H1 (cell line): Measurements from ENCODE around the gene SMAD7. TPM values are rescaled to one million over a fixed set of nuclear protein-coding genes. Genes with fewer than 3 reads are reported as not detected.

Experiments used
- CTCF ChIA-PET: fragments of 300-600 bp; sonication (Branson Sonifier 250); formaldehyde crosslinking; loops from one replicate; lab custom pipeline; 2021; ENCODE audit not compliant: partially characterized antibody; lab: Charles Lee
- POLR2A ChIA-PET: fragments of 300-600 bp; sonication (Branson Sonifier 250); formaldehyde crosslinking; loops from one replicate; lab custom pipeline; 2021; ENCODE audit warnings: inconsistent platforms; ENCODE audit not compliant: partially characterized antibody; lab: Charles Lee
- DNase-seq, 2 experiments: peaks; one replicate each; pipeline versions ENCODE4 v3.0.0 to v3.0.0-alpha.2; 2010 to 2022; ENCODE audit warnings: low spot score in 2 of 2, low read depth in 1 of 2, mixed read lengths in 1 of 2
- FAIRE-seq: peaks from 2 replicates; lab custom pipeline; 2011; peaks lifted over from hg19 to GRCh38; lab: Jason Lieb, UNC
- H2AFZ ChIP-seq: 2 replicates; pipeline ENCODE4 v1.8.1; 2012; ENCODE audit warnings: low read length, inconsistent platforms
- H2AK5ac ChIP-seq: 2 replicates; pipeline ENCODE4 v1.6.1; 2013; ENCODE audit warnings: low read depth, low read length
- H2BK120ac ChIP-seq: replicated peaks from 2 replicates; pipeline ENCODE3; 2013; ENCODE audit warnings: low read depth, low read length, inconsistent platforms
- H2BK12ac ChIP-seq: 2 replicates; pipeline ENCODE4 v1.6.1; 2013; ENCODE audit warnings: low read depth, low read length
- H2BK15ac ChIP-seq: 2 replicates; pipeline ENCODE4 v1.6.1; 2013; ENCODE audit warnings: low read length
- H2BK20ac ChIP-seq: 2 replicates; pipeline ENCODE4 v1.6.1; 2013; ENCODE audit warnings: low read length
- H2BK5ac ChIP-seq: 2 replicates; pipeline ENCODE4 v1.6.1; 2013; ENCODE audit warnings: low read depth, low read length
- H3K14ac ChIP-seq: 2 replicates; pipeline ENCODE4 v1.6.1; 2013; ENCODE audit warnings: inconsistent platforms; ENCODE audit not compliant: insufficient read length
- H3K18ac ChIP-seq: 2 replicates; pipeline ENCODE4 v1.6.1; 2013; ENCODE audit warnings: low read length; ENCODE audit errors: extremely low read depth
- H3K23ac ChIP-seq: 2 replicates; pipeline ENCODE4 v1.6.1; 2013; ENCODE audit warnings: inconsistent platforms; ENCODE audit not compliant: insufficient read length
- H3K23me2 ChIP-seq: 2 replicates; pipeline ENCODE4 v1.6.1; 2013; ENCODE audit warnings: low read depth, low read length
- H3K27ac ChIP-seq: 2 replicates; pipeline ENCODE4 v1.6.1; 2011; ENCODE audit warnings: low read depth, low read length, inconsistent platforms
- H3K27me3 ChIP-seq, 4 experiments: replicated peaks in 1 of 4; 1 replicate in 1 of 4; 2 replicates in 3 of 4; pipeline versions ENCODE4 v1.6.1 to v1.8.1; 2011 to 2013; ENCODE audit warnings: low read length in 3 of 4, mild to moderate bottlenecking in 3 of 4, inconsistent platforms in 2 of 4, mixed read lengths in 2 of 4, moderate library complexity in 1 of 4; ENCODE audit not compliant: control insufficient read depth in 3 of 4, insufficient read depth in 3 of 4; ENCODE audit errors: extremely low read depth in 1 of 4
- H3K36me3 ChIP-seq, 4 experiments: 2 replicates each; pipeline versions ENCODE4 v1.6.1 to v1.8.1; 2011 to 2013; ENCODE audit warnings: mild to moderate bottlenecking in 4 of 4, low read length in 3 of 4, moderate library complexity in 2 of 4, control low read depth in 1 of 4, inconsistent platforms in 1 of 4; ENCODE audit not compliant: insufficient read depth in 4 of 4, control insufficient read depth in 2 of 4
- H3K4ac ChIP-seq: replicated peaks from 2 replicates; pipeline ENCODE3; 2013; ENCODE audit warnings: low read length, low read depth, mixed read lengths, inconsistent platforms; ENCODE audit not compliant: insufficient read length
- H3K4me1 ChIP-seq, 4 experiments: replicated peaks in 1 of 4; 1 replicate in 1 of 4; 2 replicates in 3 of 4; pipeline versions ENCODE4 v1.6.1 to v1.8.1; 2011 to 2013; ENCODE audit warnings: low read length in 3 of 4, inconsistent platforms in 2 of 4, mixed read lengths in 1 of 4; ENCODE audit not compliant: insufficient read depth in 4 of 4, control insufficient read depth in 3 of 4
- H3K4me2 ChIP-seq, 2 experiments: 2 replicates each; pipeline versions ENCODE4 v1.6.1 to v1.8.1; 2011 to 2013; ENCODE audit warnings: low read depth in 2 of 2, low read length in 2 of 2, control low read depth in 1 of 2, inconsistent platforms in 1 of 2, mild to moderate bottlenecking in 1 of 2; ENCODE audit not compliant: insufficient read depth in 1 of 2
- H3K4me3 ChIP-seq, 4 experiments: fragments of 200-600, 300-600 bp in 1 of 4; sonication (generic), shearing (Covaris generic), sonication (Bioruptor Twin) in 1 of 4; 2 replicates each; pipeline versions ENCODE4 v1.5.1 to v1.8.1; 2011 to 2016; ENCODE audit warnings: low read length in 4 of 4, low read depth in 3 of 4, control low read depth in 2 of 4, inconsistent platforms in 2 of 4, mild to moderate bottlenecking in 2 of 4, mixed read lengths in 1 of 4, moderate library complexity in 1 of 4; ENCODE audit not compliant: insufficient read depth in 2 of 4; ENCODE audit errors: extremely low read depth in 1 of 4
- H3K56ac ChIP-seq: replicated peaks from 2 replicates; pipeline ENCODE3; 2013; ENCODE audit warnings: low read depth, mild to moderate bottlenecking, mixed read lengths, low read length, inconsistent platforms; ENCODE audit not compliant: insufficient read length
- H3K79me1 ChIP-seq: 2 replicates; pipeline ENCODE4 v1.6.1; 2013; ENCODE audit warnings: low read depth, low read length, control low read depth
- H3K79me2 ChIP-seq, 2 experiments: 2 replicates each; pipeline versions ENCODE4 v1.6.1 to v1.8.1; 2012 to 2013; ENCODE audit warnings: low read length in 2 of 2, mild to moderate bottlenecking in 2 of 2, inconsistent platforms in 1 of 2; ENCODE audit not compliant: insufficient read depth in 2 of 2, control insufficient read depth in 1 of 2
- H3K9ac ChIP-seq, 4 experiments: replicated peaks in 1 of 4; 1 replicate in 1 of 4; 2 replicates in 3 of 4; pipeline versions ENCODE4 v1.6.1 to v1.8.1; 2011 to 2013; ENCODE audit warnings: low read depth in 3 of 4, low read length in 3 of 4, control low read depth in 2 of 4, mild to moderate bottlenecking in 2 of 4, moderate library complexity in 2 of 4, inconsistent platforms in 1 of 4; ENCODE audit errors: extremely low read depth in 1 of 4
- H3K9me3 ChIP-seq, 2 experiments: 2 replicates each; pipeline versions ENCODE4 v1.6.1 to v1.8.1; 2012 to 2013; ENCODE audit warnings: mild to moderate bottlenecking in 2 of 2, moderate library complexity in 2 of 2, control low read depth in 1 of 2, inconsistent platforms in 1 of 2, low read depth in 1 of 2, low read length in 1 of 2, mixed read lengths in 1 of 2; ENCODE audit not compliant: insufficient read depth in 2 of 2
- H4K20me1 ChIP-seq, 2 experiments: replicated peaks in 1 of 2; 2 replicates each; pipeline versions ENCODE3 to v1.8.1; 2011 to 2013; ENCODE audit warnings: inconsistent platforms in 2 of 2, low read length in 2 of 2, mild to moderate bottlenecking in 1 of 2; ENCODE audit not compliant: insufficient read depth in 2 of 2, control insufficient read depth in 1 of 2
- H4K5ac ChIP-seq: 2 replicates; pipeline ENCODE4 v1.6.1; 2013; ENCODE audit warnings: low read length, low read depth, mixed read lengths, inconsistent platforms; ENCODE audit not compliant: insufficient read length
- H4K8ac ChIP-seq: 2 replicates; pipeline ENCODE4 v1.8.0; 2013; ENCODE audit warnings: mild to moderate bottlenecking, moderate library complexity, low read length, inconsistent platforms; ENCODE audit not compliant: insufficient read depth; ENCODE audit errors: extremely low read depth
- H4K91ac ChIP-seq: replicated peaks from 2 replicates; pipeline ENCODE3; 2013; ENCODE audit warnings: low read length, mixed read lengths, inconsistent platforms; ENCODE audit not compliant: insufficient read length
- EGR1 ChIP-seq: IDR thresholded peaks from 2 replicates; pipeline ENCODE4 v1.6.1; 2011; ENCODE audit warnings: low read depth, low read length, borderline replicate concordance
- GABPA ChIP-seq: IDR thresholded peaks from 2 replicates; pipeline ENCODE4 v1.6.1; 2011; ENCODE audit warnings: mild to moderate bottlenecking, low read length, moderate library complexity, borderline replicate concordance; ENCODE audit not compliant: insufficient read depth
- WGBS, 2 experiments: shearing (Covaris generic) in 1 of 2; methylation state at CpG; one replicate each; pipeline versions ENCODE4 v1.1.6 to v1.1.7; 2013 to 2015; ENCODE audit warnings: low lambda C conversion rate in 2 of 2, mixed read lengths in 2 of 2, inconsistent platforms in 1 of 2, low coverage in 1 of 2, missing lambda C conversion rate in 1 of 2; ENCODE audit not compliant: insufficient replicate concordance in 2 of 2, insufficient coverage in 1 of 2, insufficient read length in 1 of 2; ENCODE audit errors: extremely low coverage in 1 of 2, missing lambda C conversion rate in 1 of 2; 5-methylcytosine and 5-hydroxymethylcytosine counted together
- polyA plus RNA-seq, 7 experiments: library from polyadenylated mRNA; depleted of rRNA in 3 of 7; stranded (reverse) in 5 of 7; unstranded in 2 of 7; fragments of >200 nt in 5 of 7; fragments of 200-250 nt in 2 of 7; gene quantifications; 1 replicate in 5 of 7; 2 replicates in 1 of 7; 4 replicates in 1 of 7; pipeline versions ENCODE4 v1.2.1 to v1.2.3, GENCODE V29; 2011 to 2013; ENCODE audit warnings: missing spikeins in 2 of 7, mixed read lengths in 2 of 7
- total RNA-seq: library from RNA; stranded (reverse); fragmentation: NEBNext Ultra II Directional; extraction: Animal tissue kit (Norgen Biotek cat#: 25700); gene quantifications from 2 replicates; pipeline ENCODE4 v1.2.1, GENCODE V29; 2021

SMAD7 gene
- total and polyA plus RNA-seq, 2 of the 8 experiments (the other 6 are each of a cell fraction or from before 2014, with no cell fraction given), result 6.5 to 15.5 TPM

DNA sequence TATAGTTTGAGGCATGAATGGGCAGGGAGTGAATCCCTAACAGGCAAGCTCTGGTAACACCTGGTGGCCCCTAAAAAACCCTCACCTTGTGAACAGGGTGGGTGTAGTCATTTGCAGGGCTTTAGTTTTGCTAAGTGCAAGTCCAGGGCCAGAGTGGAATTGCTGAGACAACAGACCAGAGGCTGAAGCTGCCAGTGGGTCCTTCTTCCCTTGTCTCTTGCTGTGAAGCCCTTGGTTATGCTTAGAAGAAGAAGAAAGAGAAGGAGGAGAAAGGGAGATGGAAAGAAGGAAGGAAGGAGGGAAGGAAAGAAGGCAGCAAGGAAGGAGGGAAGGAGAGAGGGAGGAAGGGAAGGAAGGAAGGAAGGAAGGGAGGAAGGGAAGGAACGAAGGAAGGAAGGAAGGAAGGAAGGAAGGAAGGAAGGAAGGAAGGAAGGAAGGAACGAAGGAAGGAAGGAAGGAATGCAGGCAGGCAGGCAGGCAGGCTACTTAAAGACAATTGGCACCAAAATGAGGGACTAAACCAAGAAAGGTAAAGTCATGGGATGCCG is 45.8 kb downstream of the SMAD7 start:
- no peak overlapping the region for H3K4me3 ChIP-seq
- no peak overlapping the region for H3K56ac ChIP-seq
- POLR2A ChIA-PET, result no interaction called here
- H4K5ac ChIP-seq, result no peak overlapping the region
- H4K20me1 ChIP-seq, result no peaks in the 10 kb centered on the region
- H3K79me1 ChIP-seq, result no peaks in the 10 kb centered on the region
- no peak overlapping the region for H3K4me2 ChIP-seq
- H3K79me2 ChIP-seq, result no peaks in the 10 kb centered on the region
- no peak overlapping the region for H3K18ac ChIP-seq
- no peak overlapping the region for H2BK12ac ChIP-seq
- no peak overlapping the region for H3K4ac ChIP-seq
- DNase-seq (no peak), FAIRE-seq (no peak)
- no peak overlapping the region for H2BK15ac ChIP-seq
- peak overlapping the region; percentile 88; the same call in 1 of the 2 replicates for H2AK5ac ChIP-seq
- H3K9me3 ChIP-seq, result peaks cover 0 to 3% of the 10 kb centered on the region in 2 experiments; a peak in 1 of 4 replicates
- peaks cover 5% of the 10 kb centered on the region; the same call in 1 of the 2 replicates for H3K23me2 ChIP-seq
- no peak overlapping the region for H4K91ac ChIP-seq
- H3K9ac ChIP-seq, result no peak overlapping the region
- H3K4me1 ChIP-seq, result no peaks in the 10 kb centered on the region
- H2BK20ac ChIP-seq, result no peak overlapping the region
- no peak overlapping the region for H3K14ac ChIP-seq
- H4K8ac ChIP-seq, result no peak overlapping the region
- H2AFZ ChIP-seq, result no peak overlapping the region
- H3K27ac ChIP-seq, result no peak overlapping the region
- CTCF ChIA-PET, result interaction anchor here (1.9 kb wide), 1 partner anchor 8 kb away, joined by 5 read pairs; no protein-coding TSS in a partner anchor
- no peak overlapping the region for H3K23ac ChIP-seq
- 59% methylated on average over 3 of the region's 3 CpGs; no CpG with 5 or more reads in 1 of the 2 experiments for WGBS, 2 experiments
- no peaks in the 10 kb centered on the region for H3K36me3 ChIP-seq
- TF ChIP-seq GABPA (no peak), EGR1 (no peak)
- H3K27me3 ChIP-seq, result no peaks in the 10 kb centered on the region; a peak in 1 of 7 replicates
- 0 out of 2 replicates have a peak overlapping the region, but pooled peaks have one; percentile 19 for H2BK5ac ChIP-seq
- no peak overlapping the region for H2BK120ac ChIP-seq
